ENCODE results near the gene TWNK.

The TWNK gene

DNA sequence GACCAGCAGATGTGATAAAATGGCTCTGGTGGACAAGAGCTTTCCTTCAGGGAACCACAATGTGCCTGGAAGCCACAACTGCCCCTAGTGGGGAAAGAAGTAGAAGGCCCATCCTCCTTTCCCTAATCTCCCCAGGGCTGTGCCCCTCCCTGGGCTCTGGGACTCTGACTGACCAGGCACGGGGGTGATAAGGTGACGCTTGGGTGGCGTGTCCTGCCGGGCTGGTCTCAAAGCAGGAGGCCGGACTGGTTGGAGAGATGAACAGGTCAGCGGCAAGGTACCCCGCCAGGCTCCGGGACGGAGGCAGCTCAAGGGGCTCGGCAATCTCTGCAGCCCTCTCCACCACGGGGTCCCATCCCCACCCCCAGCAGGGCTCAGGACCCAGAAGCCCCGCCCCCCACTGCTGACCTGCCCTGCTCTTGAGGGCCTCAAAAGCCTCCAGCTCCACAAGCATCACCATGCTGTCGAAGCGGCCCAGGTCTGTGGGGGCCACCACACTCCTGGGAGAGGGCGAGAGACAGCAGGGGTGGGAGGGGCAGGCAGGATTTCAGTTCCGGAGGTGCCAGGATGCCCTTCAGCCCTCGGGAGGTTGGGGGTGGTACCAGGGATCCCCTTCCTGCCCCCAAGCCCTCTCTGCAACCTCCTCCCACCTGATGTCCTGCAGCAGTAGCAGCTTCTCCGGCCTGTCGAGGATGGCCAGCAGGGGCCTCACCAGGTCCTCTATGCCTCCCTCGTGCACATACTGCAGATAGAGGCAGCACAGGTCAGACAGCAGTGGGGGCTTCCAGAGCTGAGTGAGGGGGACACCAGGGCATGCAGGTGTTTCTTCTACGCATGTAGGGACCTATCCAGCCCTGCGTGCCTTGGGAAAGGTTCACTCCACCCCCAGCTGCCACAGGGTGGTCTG is 24.4 kb downstream of the TWNK start:
- peak; percentile 58 for DNase-seq (ENCODE audit: low spot score)

DNA sequence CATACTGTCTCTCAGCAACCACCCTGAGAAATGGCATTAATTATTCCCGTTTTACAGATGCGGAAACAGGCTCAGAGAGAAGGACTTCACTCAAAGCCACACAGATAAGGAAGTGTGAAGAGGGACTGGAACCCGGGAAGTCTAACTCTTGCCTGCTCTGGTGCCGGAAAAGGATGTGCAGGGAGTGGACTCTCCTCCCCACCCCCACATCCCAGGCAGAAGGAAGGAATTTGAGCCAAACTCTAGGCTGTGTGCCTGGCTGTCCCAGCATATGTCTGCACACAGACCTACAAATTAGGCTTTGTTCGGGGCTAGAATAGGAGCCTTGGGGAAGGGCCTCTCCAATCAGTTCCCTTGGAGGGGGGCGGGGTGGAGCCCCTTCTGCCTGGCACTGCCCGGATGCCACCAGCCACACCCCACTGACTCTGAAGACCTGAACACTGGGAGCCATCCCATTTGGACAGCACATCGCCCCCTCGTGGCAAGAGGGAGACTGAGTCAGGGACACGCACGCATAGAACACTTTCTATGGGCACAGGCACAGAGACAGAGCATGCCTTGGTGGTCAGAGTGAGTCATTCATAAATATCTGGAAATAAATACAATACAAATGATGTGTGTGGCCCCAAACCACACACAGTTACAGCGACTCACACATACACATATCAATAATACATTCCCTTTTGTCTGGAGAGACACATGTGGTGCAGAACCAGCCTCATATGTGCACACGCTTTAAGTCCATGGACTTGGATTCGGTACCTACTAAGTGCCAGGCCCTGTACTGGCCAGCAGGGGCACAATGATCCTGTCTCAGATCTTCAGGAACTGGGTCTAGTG is 25.4 kb downstream of the TWNK start:
- peak; percentile 79 for DNase-seq (ENCODE audit: low spot score)

DNA sequence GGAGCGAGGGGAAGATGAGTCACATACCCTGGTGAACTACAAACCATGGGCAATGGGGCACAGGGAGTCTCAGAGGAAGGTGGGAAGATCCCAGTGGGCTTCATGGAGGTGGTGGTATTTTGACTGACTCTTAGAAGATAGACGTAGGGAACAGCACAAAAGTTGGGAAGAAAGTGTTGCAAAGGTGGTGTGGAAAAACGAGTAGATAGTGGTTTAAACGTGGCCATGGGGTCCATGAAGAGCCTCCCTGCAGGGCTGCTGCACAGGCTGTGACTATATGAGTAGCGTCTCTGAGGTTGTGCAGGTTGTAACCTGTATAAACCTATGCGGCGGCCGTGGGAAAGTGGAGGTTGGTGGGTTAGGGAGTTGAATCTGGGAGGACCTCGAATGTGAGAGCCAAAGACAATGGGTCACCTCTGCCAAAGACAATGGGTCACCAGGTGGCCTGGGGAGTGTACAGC is 26.1 kb downstream of the TWNK start:
- no peak for DNase-seq (ENCODE audit: low spot score)

DNA sequence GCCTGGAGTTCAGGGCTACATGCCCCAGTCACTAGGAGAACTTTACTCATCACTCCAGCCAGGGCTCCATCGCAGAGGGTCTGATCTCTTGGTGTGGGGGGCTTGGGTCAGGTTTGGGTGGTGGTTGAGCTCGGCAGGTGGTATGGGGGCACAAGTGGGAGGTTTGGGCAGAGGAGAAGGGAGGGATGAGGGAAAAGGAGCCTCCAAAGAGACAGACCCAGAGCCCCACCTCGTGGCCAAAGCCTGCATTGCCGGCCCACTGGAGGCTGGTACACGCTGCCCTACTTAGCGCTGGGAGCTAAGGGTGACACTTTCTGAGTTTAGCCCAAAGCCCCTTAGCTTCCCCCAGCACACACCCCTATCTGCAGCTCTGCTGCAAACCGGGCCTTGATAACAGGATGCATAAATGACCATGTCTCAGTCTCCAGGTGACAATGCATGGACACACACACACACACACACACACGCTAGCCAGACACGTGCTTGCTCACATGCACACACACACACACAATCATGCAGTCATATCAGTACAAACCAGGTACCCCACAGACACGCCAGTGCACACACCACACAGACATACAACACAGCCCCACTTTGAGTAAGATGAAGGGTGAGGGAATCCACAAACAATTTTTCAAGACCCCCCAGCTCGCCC is 27.0 kb downstream of the TWNK start:
- peak; percentile 80 for DNase-seq (ENCODE audit: low spot score)

DNA sequence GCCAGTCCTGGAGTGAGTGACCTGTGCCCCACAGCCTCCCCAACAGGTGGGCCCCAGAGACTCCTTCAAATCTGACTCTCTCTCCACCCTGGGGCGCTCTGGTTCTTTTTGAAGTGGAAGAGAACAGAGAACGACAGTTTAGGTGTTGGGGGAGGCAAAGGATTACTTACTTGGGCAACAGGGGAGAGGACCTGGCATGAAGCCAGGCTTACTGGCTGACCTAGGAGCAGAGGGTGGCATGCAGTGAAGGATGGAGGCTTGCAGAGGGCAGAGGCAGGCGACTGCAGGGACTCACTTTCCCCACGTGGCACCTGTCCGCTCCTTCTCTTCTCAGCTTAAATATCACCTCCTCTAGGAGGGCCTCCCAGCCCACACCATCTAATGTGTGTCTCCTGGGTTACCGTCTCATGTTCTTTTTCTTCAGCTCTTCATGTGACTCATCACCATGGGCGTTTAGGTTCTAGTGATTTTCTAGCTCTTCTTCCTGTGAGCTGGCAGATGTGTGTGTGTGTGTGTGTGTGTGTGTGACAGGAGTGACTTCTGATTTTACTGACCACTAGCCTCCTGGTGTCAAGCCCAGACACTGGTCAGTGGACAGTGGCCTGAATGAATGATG is 27.7 kb downstream of the TWNK start:
- DNase-seq (ENCODE audit: low spot score) = no peak

DNA sequence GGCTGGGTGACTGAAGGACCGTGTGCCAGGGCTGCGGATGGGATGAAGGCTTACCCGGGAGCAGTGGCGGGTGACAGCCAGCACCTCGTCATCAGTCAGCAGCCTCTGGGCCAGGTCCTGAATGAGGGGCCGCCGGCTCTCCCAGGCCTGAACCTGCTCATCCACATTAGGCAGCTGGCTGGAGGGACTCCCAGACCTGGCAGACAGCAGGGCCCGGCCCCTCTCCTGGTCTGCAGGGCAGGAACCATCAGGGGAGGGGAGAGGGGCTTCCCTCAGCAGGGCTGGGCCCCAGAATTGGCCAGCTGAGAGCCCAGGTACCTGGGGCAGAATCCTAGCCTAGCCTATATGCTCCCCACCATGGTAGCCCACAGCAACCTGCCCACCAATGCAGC is 28.2 kb downstream of the TWNK start:
- DNase-seq (ENCODE audit: low spot score) = no peak

DNA sequence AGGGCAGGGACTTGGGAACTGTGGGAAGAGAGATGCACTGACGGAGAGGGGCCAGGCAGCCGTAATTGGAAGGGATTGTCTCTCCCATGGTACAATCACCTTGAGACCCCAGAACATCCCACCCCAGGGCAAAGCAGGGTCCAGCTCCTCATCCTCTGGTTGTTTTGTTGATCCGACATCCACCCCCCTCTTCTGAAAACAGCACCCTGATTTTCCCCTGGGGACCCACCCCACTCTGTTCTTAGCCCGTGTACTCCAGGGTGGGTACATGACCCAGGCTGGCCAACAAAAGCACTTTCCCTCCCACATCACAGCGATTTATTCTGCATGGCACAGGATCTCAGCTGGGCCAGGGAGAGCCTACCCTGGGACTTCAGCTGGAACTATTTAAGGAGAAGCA is 29.5 kb downstream of the TWNK start:
- DNase-seq (ENCODE audit: low spot score) = no peak

DNA sequence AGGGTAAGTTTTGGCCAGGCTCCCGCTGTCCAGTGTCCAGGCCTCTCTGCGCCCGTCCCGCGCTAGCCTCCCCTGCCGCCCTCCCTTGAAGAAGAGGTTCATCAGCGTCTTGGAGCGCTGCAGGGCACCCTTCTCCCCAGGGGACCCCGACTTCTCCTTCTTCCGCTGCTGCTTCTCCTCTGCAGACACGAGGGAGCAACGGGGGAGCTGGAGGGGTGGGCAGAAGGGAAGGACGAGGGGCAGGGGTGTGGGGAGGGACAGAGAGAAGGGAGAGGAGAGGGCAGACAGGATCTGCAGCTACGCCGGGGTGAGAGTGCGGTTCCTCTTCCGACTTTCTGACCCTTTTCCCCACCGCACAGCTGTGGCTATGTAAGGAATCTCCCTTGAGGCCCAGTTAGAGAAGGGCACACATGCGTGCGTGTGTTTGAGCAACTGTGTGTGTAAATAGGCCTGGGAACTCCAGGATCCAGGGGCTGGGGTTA is 30.8 kb downstream of the TWNK start:
- DNase-seq (ENCODE audit: low spot score) = peak; percentile 50

DNA sequence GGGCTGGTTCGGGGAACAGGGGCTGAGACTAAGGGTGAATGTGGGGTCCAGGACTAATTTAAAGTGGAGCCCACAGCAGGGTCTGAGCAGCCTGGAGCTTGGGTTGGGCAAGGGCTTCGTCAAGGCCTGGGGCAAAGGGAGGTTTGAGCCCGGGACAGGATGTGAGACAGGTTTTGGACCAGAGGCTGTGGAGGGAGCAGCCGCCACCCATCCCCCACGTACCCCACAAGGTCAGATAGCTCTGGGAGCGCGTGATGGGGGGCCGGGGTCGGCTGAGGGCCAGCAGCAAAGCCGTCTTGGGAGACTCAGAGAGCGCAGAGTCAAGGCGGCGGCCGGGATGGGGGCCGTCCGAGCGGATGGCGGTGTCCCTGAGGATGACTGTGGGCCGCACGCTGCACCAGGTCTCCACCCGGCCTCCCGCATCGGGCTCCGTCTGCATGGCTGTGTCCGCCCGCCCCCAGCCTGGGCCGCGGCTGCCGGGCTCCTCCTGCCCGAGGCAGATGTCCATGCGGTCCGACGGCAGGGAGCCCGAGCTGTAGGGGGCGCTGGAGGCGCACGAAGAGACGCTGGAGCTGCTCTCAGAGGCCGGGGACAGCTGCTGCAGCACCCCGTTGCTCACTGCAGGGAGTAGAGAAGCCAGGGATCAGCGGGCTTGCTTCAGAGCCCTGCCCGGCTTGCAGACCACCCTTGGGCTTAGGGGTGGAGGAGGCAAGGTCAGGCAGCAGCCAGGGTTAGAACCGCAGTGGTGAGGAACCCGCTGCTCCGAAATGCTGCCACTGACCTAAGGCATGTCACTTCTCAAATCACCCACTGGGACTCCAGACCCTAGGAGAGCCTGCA is 31.5 kb downstream of the TWNK start:
- DNase-seq (ENCODE audit: low spot score) = peak; percentile 95

DNA sequence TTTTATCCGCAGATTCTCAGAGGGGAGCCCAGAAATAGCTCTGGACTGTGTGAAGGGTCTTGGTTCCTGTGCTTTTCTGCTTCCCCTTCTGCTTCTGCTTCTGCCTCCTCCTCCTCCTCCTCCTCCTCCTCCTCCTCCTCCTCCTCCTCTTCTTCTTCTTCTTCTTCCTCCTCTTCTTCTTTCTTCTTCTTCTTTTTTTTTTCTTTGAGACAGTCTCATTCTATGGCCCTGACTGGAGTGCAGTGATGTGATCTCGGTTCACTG is 32.0 kb downstream of the TWNK start:
- DNase-seq (ENCODE audit: low spot score) = no peak

DNA sequence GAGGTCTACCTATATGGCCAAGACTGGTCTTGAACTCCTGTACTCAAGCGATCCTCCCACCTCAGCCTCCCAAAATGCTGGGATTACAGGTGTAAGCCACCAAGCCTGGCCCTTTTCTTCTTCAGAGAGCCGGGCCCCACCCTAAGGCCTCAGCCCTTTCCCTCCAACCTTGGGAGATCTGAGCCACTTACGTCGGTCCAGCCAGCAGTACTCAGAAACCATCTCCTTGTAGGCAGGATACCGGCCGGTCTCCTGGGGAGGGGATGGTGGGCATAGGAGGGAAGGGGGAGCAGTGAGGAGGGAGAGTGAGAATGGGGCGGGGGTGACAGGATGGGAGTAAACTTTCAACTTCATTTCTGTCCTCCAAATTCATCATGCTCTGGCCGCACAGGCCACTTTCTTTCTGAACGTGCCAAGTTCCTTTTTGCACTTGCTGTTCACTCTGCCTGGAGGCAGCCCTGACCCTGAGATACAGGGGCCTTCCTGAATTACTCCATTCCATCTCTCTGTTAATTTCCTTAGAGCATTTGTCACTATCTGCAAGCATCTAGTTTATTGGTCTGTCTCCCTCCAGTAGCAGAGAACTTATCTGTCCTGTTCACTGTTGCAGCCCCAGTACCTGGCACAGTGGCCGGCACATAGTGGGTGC is 33.2 kb downstream of the TWNK start:
- DNase-seq (ENCODE audit: low spot score) = no peak

DNA sequence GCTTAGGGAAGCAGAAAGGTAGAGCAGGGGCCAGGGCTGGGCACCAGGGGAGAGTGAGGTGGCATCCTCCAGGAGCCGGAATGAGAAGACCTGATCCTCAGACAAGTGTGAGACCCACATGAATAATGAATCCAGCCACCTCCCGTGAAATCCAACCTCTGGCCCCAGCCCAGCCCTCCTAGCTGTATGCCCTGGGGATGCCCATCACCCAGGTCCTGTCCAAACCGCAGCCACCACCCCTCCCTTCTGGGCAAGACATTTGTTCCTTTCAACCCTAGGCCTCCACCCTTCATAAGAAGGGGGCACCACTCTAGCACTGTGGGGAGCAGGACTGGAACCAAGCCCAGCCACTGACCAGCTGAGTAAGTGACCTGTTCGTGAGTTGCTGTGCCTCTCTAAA is 33.9 kb downstream of the TWNK start:
- DNase-seq (ENCODE audit: low spot score) = no peak

DNA sequence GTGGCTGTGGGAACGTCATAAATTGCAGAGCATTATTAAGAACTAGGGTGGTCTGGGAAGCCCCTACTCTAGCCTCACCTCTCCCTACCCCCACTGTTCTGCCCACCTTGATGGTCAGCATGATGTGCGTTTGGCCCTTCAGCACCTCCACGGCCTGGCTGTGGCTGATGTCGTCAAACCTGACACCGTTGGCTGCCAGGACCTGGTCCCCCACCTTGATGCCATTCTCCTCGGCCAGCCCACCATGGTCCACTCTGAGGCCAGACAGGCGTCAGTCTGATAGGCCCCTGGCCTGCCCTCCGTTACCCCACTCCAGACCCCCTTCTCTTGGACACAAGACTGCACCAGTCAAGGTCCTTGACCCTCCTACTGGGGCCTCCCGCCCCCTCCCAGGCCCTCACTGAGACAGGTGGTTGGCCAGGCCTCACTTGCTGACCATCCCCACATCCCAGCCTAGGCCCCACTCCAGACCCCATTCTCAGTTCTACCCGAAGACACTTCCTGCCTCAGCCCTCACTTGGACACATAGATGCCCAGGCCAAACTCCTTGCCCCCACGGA is 34.4 kb downstream of the TWNK start:
- DNase-seq (ENCODE audit: low spot score) = no peak

DNA sequence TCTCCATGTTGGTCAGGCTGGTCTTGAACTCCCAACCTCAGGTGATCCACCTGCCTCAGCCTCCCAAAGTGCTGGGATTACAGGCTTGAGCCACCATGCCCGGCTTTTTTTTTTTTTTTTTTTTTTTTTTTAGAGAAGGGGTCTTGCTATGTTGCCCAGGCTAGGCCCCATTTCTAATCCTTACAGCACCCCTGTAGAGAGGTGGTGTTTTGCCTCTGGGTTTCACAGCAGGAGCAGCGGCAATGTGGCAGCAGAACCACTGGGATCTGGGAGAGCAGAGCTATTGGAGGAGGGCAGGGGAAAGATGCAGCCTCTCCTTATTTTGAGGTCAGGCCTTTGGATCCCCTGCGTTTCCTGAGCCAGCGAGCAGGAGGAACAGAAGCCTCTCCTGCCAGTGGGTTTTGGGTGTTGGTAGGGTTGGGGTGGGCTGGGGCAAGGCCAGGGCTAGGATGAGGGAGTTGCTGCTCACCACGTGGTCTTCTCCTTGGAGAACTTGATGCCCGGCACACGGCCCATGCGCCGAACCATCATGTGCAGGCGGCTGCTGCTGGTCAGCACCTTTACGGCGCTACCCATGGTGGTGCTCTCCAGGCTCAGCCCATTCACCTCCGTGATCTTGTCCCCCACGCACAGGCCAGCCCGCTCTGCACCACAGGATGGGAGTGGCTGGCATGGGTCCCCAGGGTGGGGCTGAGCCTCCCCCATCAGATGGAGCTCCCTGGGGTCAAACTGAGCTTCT is 35.8 kb downstream of the TWNK start:
- no peak for DNase-seq (ENCODE audit: low spot score)

DNA sequence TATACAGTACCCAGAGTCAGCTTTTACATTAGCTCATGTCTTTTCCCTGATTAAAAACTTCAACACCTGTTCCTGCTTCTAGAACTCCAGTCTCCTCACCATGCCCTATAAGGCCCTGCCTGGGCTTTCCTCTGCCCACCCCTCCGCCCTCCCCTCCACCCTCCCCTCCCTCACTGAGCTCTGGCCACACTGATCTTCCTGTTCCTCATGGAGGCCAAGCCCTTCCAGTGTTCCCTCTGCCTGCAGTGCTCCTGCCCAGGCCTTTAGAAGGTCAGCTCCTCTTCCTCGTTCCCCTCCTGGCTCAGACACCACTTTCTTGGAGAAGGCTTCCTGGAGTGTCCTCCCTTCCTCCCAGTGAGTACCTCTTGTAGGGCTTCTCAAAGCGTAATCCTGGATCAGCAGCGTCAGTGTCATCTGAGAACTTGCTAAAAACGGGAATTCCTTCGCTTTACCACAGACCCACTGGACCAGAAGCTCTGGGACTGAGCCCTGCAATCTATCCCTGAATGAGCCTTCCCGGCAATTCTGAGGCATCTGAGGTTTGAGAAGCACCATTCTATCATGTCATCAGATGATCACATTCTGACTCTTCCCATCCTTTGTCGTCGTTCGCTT is 39.9 kb downstream of the TWNK start:
- no peak for DNase-seq (ENCODE audit: low spot score)

DNA sequence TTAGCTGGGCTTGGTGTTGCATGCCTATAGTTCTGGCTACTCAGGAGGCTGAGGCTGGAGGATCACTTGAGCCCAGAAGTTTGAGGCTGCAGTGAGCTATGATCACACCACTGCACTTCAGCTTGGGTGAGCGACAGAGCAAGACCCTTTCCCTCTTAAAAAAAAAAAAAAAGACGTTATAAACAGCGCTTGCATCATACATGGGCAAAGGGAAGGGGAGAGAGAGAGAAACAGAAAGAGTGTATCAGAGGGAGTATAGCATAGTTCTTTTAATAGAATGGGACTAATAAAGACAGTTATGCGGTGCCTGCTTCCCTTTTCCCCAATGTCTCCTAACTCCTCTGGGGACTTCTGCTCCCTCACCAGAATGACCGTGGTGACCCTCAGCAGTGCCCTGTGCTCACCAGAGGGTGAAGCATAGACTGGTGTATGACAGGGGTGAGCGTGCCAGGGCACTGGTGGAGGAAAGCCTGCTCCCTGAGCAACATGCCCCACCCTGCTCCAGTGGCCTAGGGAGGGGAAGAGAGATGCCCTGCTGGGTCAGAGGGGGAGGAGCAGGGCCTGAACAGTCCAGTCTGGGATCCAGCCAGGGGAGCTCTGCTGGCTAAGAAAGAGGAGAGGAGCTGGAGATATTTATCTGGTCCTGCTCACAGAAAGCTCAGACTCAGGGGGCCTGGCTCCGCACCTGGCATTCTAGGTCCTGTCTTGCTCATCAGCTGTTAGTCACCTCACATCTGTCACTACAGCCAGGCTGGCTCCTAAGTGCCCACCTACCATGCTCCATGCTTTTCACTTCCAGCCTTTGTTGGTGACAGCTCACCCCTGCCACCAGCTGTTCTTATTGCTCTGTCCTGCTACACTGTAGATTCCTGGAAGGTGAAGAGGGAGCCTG is 41.3 kb downstream of the TWNK start:
- DNase-seq (ENCODE audit: low spot score) = peak; percentile 35

DNA sequence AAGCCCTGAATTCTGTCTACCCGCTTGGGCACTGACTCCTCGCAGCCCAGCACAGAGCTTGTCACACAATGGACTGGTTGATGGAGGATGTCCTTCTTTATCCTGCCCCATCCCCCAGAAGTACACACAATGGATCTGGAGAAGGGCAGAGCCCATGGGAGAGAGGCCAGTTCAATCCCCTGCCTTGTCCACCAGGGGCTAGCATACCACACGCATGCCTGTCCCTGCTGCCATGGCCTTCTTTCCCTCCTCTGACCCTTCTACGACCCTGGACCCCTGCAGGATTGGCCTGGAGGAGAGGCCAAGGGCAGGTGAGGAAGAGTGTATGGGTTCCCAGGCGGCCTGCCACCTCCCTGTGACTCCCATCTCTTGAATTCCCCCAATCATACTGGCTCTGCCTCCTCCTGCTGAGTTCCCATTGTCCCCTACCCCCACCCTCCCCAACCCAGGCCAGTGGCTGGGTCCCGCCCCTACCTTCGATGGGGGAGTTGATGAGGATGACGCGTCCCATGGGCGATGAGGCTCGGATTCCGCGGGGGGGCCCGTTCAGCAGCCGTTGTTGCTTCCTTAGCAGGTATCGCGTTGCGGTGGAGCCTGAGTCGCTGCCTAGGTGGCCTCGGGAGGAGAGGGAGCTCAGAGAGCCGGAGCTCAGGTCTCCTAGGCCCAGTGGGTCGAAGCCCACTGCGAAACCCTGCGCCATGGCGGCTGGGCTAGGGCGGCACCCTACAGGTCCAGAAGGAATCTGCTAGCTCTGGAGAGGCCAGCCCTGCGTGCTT is 42.4 kb downstream of the TWNK start:
- peak; percentile 47 for DNase-seq (ENCODE audit: low spot score)
